Cardiac muscle cell (in vitro differentiated cells and primary cell): Measurements from ENCODE around the gene NAB2. TPM values are rescaled to one million over a fixed set of nuclear protein-coding genes. Genes with fewer than 3 reads are reported as not detected.
"Not testable (repeated sequence)": the region's sequence is repeated elsewhere in the genome, so short reads cannot be mapped to it uniquely, and the experiment has no call there.

ENCODE experiments used
- DNase-seq, 2 donors: peaks; one replicate each; pipeline versions ENCODE4 v3.0.0 to v3.0.0-alpha.2; 2010 to 2017; ENCODE audit warnings: low read depth in 1 of 2, low spot score in 1 of 2
- H3K27ac ChIP-seq: fragments of 200-600 bp; sonication (generic); 2 replicates; pipeline ENCODE4 v1.5.1; 2016
- H3K27me3 ChIP-seq: fragments of 200-600 bp; sonication (generic); 2 replicates; pipeline ENCODE4 v1.6.0; 2016; ENCODE audit warnings: control low read depth
- H3K36me3 ChIP-seq: fragments of 200-600 bp; sonication (generic); 2 replicates; pipeline ENCODE4 v1.5.1; 2016; ENCODE audit warnings: control low read depth
- H3K4me1 ChIP-seq: fragments of 200-600 bp; sonication (generic); 2 replicates; pipeline ENCODE4 v1.8.1; 2017; ENCODE audit warnings: low read depth, mild to moderate bottlenecking, mixed run types
- H3K4me3 ChIP-seq: fragments of 200-600 bp; sonication (generic); 2 replicates; pipeline ENCODE4 v1.5.1; 2016; ENCODE audit warnings: mild to moderate bottlenecking
- H3K9me3 ChIP-seq: fragments of 200-600 bp; sonication (generic); 2 replicates; pipeline ENCODE4 v1.5.1; 2017; ENCODE audit warnings: low read depth, mild to moderate bottlenecking, control low read depth
- polyA plus RNA-seq: library from polyadenylated mRNA; unstranded; fragments of >200 nt; fragmentation: Nextera tagmentation; extraction: Ambion mirVana; gene quantifications from 2 replicates; pipeline ENCODE4 v1.2.1, GENCODE V29; 2016
- total RNA-seq: library from RNA; depleted of rRNA; stranded (reverse); fragments of >200 nt; gene quantifications from 2 replicates; pipeline ENCODE4 v1.2.3, GENCODE V29; 2016
- TF ChIP-seq, protein P1 (sequence below): IDR thresholded peaks from 2 replicates; pipeline ENCODE4 v1.5.1; 2012; ENCODE audit warnings: low read depth, mild to moderate bottlenecking, low read length

The NAB2 gene
- total and polyA plus RNA-seq, 2 experiments from 2014 or later = 11.9 to 35.0 TPM

DNA sequence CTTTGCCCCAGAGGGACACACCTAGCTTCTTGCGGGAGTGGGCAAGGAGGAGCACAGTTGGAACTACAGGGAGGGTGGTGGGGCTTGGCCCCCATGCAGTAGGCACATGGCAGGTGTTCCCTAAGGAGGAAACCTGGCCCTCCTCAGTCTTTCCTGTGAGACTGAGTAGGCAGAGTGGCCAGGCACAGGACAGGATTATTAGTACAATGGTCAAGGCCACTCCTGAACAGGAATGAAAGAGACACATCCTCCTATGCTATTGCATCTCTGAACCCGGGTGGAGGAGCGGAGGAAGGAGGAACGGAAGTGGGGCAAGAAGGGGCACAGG lies 39.8 kb upstream of the NAB2 start:
- no peak overlapping the region for H3K27ac ChIP-seq
- H3K36me3 ChIP-seq = no peaks in the 10 kb centered on the region
- H3K9me3 ChIP-seq = no peaks in the 10 kb centered on the region
- no peaks in the 10 kb centered on the region for H3K27me3 ChIP-seq
- no peaks in the 10 kb centered on the region for H3K4me1 ChIP-seq
- no peak for DNase-seq
- no peak overlapping the region for H3K4me3 ChIP-seq
- TF ChIP-seq, protein P1, sequence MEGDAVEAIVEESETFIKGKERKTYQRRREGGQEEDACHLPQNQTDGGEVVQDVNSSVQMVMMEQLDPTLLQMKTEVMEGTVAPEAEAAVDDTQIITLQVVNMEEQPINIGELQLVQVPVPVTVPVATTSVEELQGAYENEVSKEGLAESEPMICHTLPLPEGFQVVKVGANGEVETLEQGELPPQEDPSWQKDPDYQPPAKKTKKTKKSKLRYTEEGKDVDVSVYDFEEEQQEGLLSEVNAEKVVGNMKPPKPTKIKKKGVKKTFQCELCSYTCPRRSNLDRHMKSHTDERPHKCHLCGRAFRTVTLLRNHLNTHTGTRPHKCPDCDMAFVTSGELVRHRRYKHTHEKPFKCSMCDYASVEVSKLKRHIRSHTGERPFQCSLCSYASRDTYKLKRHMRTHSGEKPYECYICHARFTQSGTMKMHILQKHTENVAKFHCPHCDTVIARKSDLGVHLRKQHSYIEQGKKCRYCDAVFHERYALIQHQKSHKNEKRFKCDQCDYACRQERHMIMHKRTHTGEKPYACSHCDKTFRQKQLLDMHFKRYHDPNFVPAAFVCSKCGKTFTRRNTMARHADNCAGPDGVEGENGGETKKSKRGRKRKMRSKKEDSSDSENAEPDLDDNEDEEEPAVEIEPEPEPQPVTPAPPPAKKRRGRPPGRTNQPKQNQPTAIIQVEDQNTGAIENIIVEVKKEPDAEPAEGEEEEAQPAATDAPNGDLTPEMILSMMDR = no peak

DNA sequence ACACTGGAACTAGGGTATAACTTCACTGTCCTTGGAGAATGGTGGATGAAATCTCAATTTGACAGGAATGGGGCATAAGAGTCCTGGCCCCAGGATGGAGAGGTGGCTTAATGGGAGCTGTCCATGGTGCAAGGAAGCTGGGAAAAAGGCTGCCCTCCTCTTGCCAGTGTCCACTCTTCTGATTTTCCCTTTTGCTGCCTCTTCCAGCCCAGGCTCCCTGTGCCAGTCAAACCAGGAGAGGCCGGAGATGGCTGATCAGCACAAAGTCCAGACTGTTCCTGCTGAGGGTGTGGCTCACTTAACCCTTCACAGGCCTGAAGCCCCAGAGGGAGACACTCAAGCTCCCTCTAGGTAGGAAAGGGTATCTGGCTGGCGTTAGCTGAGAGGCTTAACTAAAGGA lies 39.0 kb upstream of the NAB2 start, which contains the start of gene MYO1A:
Gene MYO1A, minus strand, starts transcription at position 240 of the 400 bp plus-strand sequence. CDS start 1,806 bp downstream, outside the sequence.
- TF ChIP-seq, protein P1 = no peak
- no peak within 1 kb of the TSS for H3K4me3 ChIP-seq

DNA sequence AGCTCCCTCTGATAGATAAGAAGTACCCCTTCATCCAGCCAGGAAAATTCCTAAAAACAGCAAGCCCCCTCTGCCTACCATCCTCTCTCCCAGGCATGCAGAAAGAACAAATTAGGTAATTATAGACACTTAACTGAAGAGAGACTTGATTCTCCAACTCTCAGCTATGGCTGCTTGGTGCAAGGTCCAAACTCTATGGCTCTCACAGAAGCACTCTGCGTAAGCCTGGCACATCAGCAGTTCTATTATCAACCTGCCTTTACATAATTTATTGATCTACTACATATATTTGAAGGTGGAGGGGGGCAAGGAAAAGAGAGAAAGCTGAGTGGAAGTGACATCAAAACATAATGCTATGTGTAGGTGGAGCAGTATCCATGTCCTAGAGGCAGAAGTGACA lies 37.9 kb upstream of the NAB2 start:
- Histone ChIP-seq H3K27ac (no peak overlapping the region), H3K4me3 (no peak overlapping the region)
- no peak for DNase-seq

More for the DNA sequence above, 39.0 kb upstream of the NAB2 start, which contains the start of gene MYO1A:
- H3K4me1 ChIP-seq = no peaks in the 10 kb centered on the region
- DNase-seq = peak; percentile 25 to 54
- no peaks in the 10 kb centered on the region for H3K36me3 ChIP-seq
- no peaks in the 10 kb centered on the region for H3K27me3 ChIP-seq
- H3K9me3 ChIP-seq = no peaks in the 10 kb centered on the region
- H3K27ac ChIP-seq = no peak within 1 kb of the TSS

DNA sequence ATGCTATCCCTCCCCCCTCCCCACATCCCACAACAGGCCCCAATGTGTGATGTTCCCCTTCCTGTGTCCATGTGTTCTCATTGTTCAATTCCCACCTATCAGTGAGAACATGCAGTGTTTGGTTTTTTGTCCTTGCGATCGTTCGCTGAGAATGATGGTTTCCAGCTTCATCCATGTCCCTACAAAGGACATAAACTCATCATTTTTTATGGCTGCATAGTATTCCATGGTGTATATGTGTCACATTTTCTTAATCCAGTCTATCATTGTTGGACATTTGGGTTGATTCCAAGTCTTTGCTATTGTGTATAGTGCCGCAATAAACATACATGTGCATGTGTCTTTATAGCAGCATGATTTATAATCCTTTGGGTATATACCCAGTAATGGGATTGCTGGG lies 35.8 kb upstream of the NAB2 start:
- DNase-seq, H3K27ac ChIP-seq, H3K36me3 ChIP-seq, H3K4me3 ChIP-seq, H3K4me1 ChIP-seq, H3K9me3 ChIP-seq, H3K27me3 ChIP-seq: not testable (repeated sequence)

More for the DNA sequence above, 37.9 kb upstream of the NAB2 start:
- TF ChIP-seq, protein P1 = no peak
- H3K36me3 ChIP-seq = no peaks in the 10 kb centered on the region
- H3K9me3 ChIP-seq = no peaks in the 10 kb centered on the region
- H3K4me1 ChIP-seq = no peaks in the 10 kb centered on the region
- no peaks in the 10 kb centered on the region for H3K27me3 ChIP-seq

DNA sequence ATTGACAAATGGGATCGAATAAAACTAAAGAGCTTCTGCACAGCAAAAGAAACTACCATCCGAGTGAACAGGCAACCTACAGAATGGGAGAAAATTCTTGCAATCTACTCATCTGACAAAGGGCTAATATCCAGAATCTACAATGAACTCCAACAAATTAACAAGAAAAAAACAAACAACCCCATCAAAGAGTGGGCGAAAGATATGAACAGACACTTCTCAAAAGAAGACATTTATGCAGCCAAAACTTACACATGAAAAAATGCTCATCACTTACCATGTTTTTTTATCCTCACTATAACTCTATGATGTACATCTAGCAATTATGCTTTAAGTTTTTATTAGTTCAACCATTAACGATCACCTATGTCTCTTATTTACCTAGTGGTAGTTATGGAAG lies 35.0 kb upstream of the NAB2 start:
- not testable (repeated sequence) for H3K27me3 ChIP-seq, H3K27ac ChIP-seq, H3K9me3 ChIP-seq, DNase-seq, H3K4me1 ChIP-seq, H3K4me3 ChIP-seq
- H3K36me3 ChIP-seq = peaks cover 14% of the 10 kb centered on the region

DNA sequence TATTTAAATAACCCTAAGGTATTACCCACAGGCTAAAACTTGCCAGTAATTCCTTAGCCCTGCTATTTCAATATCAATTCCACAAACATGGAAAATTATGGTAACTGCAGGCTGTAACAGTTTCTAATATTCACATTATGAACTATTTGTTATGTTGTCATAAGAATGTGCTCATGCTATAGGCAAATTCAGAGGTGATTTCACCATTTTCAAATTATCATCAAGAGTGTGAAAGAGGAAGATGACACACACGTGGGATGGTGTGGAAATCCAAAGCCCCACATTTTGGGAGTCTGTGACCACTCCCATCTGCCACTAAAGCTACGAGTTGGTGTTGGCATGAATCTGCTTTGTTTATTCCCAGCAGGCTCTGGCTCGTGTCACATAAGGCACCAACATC lies 33.1 kb upstream of the NAB2 start:
- Histone ChIP-seq H3K9me3 (no peaks in the 10 kb centered on the region), H3K36me3 (peaks cover 25% of the 10 kb centered on the region), H3K4me1 (no peaks in the 10 kb centered on the region), H3K27ac (no peak overlapping the region), H3K4me3 (no peak overlapping the region), H3K27me3 (no peaks in the 10 kb centered on the region)
- peak in 1 of 2 donors; percentile 10 for DNase-seq
- TF ChIP-seq, protein P1 = no peak
